SJSA1 (cell line): ENCODE results near the gene SDSL. TPM values are rescaled to one million over a fixed set of nuclear protein-coding genes. Genes with fewer than 3 reads are reported as not detected.

Experiments
- DNase-seq, 2 experiments: peaks; one replicate each; pipeline ENCODE4 v3.0.0-alpha.2; 2015 to 2020; ENCODE audit warnings: low spot score in 2 of 2, low read depth in 1 of 2
- H3K27ac ChIP-seq: fragments of 250-450 bp; sonication (Bioruptor Pico); 2 replicates; pipeline ENCODE4 v1.5.1; 2020; ENCODE audit warnings: mild to moderate bottlenecking, moderate library complexity
- H3K27me3 ChIP-seq: fragments of 250-450 bp; sonication (Bioruptor Pico); replicated peaks from 2 replicates; pipeline ENCODE4 v1.5.1; 2020; ENCODE audit warnings: mild to moderate bottlenecking, moderate library complexity
- H3K36me3 ChIP-seq: fragments of 250-450 bp; sonication (Bioruptor Pico); 2 replicates; pipeline ENCODE4 v1.5.1; 2020; ENCODE audit warnings: mild to moderate bottlenecking
- H3K4me1 ChIP-seq: fragments of 250-450 bp; sonication (Bioruptor Pico); replicated peaks from 2 replicates; pipeline ENCODE4 v1.6.1; 2021; ENCODE audit warnings: mild to moderate bottlenecking
- H3K4me3 ChIP-seq: fragments of 250-450 bp; sonication (Bioruptor Pico); 2 replicates; pipeline ENCODE4 v1.5.1; 2020; ENCODE audit warnings: mild to moderate bottlenecking
- H3K9me3 ChIP-seq: fragments of 250-450 bp; sonication (Bioruptor Pico); replicated peaks from 2 replicates; pipeline ENCODE4 v1.5.1; 2020; ENCODE audit warnings: mild to moderate bottlenecking
- total RNA-seq: library from RNA; depleted of rRNA; stranded (reverse); fragments of >200 nt; shearing (Covaris generic); gene quantifications from 2 replicates; pipeline ENCODE4 v1.2.3, GENCODE V29; 2014

The SDSL gene
- total RNA-seq, 1 experiment from 2014 or later, result 7.7 TPM

DNA sequence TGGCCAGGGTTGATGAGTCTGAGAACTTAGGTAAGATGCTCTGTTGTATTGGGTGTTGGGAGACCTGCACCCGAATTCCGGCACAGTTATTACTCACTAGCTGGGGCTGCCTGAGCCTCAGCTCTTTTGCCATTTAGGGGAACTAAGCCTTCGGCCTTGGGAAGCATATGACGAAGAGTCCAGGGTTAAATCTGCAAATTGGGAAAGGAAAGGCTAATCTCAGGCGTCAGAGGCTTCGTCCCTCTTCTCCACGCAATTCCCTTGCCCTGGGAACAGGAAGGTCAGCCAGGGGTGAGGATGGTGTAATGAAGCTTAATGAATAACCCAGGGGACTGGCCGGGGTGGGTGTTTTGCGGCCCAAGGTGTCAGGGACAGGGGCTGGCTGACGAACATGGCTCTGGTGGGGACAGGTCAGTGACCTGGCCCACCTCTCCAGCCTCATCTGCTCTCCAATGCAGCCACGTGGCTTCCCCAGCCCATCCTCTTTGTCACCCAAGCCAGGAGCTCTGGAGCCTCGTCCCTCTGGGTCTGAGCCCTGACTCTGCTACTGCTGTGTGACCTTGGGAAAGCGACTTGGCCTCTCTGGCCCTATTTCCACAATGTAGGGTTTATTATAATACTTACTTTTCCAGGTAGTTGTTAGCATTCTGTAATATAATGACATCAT lies 3.8 kb upstream of the SDSL start:
- no peaks in the 10 kb centered on the region for H3K36me3 ChIP-seq
- H3K27me3 ChIP-seq, result no peaks in the 10 kb centered on the region
- no peak for DNase-seq
- peaks cover 5% of the 10 kb centered on the region for H3K4me1 ChIP-seq
- no peak overlapping the region for H3K27ac ChIP-seq
- H3K9me3 ChIP-seq, result no peaks in the 10 kb centered on the region
- no peak overlapping the region for H3K4me3 ChIP-seq

DNA sequence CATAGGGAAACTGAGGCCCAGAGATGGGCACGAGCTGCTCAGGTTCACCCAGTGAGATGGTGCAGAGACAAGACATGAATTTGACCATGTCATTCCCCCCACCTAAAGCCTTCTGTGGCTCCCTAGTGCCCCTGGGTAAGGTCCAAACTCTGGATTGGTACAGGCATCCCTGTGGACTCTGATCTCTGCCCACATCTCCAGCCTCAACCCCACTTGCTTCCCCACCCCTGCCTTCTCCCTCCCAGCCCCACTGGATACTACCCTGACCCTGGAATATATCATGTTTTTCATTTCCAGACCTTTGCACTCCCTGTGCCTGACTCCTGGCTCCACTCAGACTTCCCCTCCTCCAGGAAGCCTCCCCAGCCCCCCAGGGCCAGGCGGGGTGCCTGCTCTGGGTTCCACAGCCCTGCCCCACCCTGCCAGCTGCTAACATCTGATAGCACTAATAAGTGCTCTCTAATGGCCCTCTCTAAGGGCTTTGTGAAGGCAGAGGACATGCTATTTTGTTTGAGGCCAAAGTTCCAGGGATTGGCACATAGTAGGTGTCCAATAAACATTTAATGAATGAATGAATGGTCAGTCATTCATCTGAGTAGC lies 1.1 kb upstream of the SDSL start:
- H3K9me3 ChIP-seq, result no peaks in the 10 kb centered on the region
- no peaks in the 10 kb centered on the region for H3K36me3 ChIP-seq
- no peaks in the 10 kb centered on the region for H3K27me3 ChIP-seq
- H3K27ac ChIP-seq, result no peak overlapping the region
- no peak overlapping the region for H3K4me3 ChIP-seq
- no peak for DNase-seq
- H3K4me1 ChIP-seq, result peaks cover 5% of the 10 kb centered on the region

DNA sequence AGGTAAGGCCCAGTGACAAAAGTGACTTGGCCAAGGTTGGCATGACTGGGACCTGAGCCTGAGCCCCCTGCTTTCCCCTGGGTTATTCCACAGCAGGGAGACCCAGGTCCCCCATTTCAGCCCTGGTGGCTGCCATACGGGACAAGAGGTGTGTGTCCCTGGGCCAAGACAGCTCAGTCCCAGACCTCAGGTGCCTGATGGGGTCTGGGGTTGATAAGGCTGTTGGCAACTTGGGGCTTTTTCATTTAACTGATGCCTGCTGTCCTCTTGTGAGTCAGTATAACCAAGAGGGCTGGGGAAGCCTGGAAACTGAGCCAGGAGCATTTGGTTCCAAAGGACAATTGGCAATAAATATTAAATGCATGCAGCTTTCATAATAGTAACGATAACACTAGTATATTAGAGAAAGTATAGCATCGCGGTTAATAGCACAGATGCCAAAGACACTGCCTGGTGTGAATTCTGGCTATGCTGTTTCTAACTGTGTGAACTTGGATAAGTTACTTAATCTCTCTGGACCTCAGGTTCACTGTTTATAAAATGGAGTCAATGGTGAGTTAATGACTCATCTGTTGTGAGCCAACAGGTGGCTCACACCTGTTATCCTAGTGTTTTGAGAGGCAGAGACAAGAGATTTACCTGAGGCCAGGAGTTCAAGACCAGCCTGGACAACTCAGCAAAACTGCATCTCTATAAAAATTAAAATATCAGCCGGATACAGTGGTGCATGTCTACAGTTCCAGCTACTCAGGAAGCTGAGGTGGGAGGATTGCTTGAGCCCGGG lies 898 bp downstream of the SDSL start:
- DNase-seq, result peak in 1 of 2 experiments; percentile 3
- Histone ChIP-seq H3K27me3 (no peaks in the 10 kb centered on the region), H3K4me1 (peaks cover 5% of the 10 kb centered on the region), H3K4me3 (peak overlapping the region; percentile 51), H3K36me3 (no peaks in the 10 kb centered on the region), H3K27ac (peak overlapping the region; percentile 63; the same call in 1 of the 2 replicates), H3K9me3 (no peaks in the 10 kb centered on the region)

- Histone ChIP-seq H3K36me3 (no peaks in the 10 kb centered on the region), H3K27me3 (no peaks in the 10 kb centered on the region), H3K9me3 (no peaks in the 10 kb centered on the region), H3K4me3 (no peak overlapping the region), H3K4me1 (peaks cover 5% of the 10 kb centered on the region), H3K27ac (no peak overlapping the region)
- no peak for DNase-seq
Observed at GRCh38 chr12:113424456-113424855, 2.3 kb downstream of the SDSL start.

GRCh38 chr12:113424915-113425823 lies 3.0 kb downstream of the SDSL start:
- no peaks in the 10 kb centered on the region for H3K27me3 ChIP-seq
- DNase-seq, result peak; percentile 46 to 56
- no peaks in the 10 kb centered on the region for H3K36me3 ChIP-seq
- no peak overlapping the region for H3K4me3 ChIP-seq
- no peaks in the 10 kb centered on the region for H3K9me3 ChIP-seq
- peaks cover 5% of the 10 kb centered on the region for H3K4me1 ChIP-seq
- no peak overlapping the region for H3K27ac ChIP-seq

- no peak for DNase-seq
- peaks cover 5% of the 10 kb centered on the region for H3K4me1 ChIP-seq
- H3K27ac ChIP-seq, result no peak overlapping the region
- H3K4me3 ChIP-seq, result no peak overlapping the region
- H3K9me3 ChIP-seq, result no peaks in the 10 kb centered on the region
- no peaks in the 10 kb centered on the region for H3K36me3 ChIP-seq
- H3K27me3 ChIP-seq, result no peaks in the 10 kb centered on the region
Observed at GRCh38 chr12:113425960-113426453, 3.8 kb downstream of the SDSL start.

- Histone ChIP-seq H3K9me3 (no peaks in the 10 kb centered on the region), H3K36me3 (no peaks in the 10 kb centered on the region), H3K4me3 (no peak overlapping the region), H3K27ac (no peak overlapping the region), H3K4me1 (peaks cover under 1% of the 10 kb centered on the region), H3K27me3 (no peaks in the 10 kb centered on the region)
- DNase-seq, result no peak
Observed at GRCh38 chr12:113427882-113428281, 5.7 kb downstream of the SDSL start.

DNA sequence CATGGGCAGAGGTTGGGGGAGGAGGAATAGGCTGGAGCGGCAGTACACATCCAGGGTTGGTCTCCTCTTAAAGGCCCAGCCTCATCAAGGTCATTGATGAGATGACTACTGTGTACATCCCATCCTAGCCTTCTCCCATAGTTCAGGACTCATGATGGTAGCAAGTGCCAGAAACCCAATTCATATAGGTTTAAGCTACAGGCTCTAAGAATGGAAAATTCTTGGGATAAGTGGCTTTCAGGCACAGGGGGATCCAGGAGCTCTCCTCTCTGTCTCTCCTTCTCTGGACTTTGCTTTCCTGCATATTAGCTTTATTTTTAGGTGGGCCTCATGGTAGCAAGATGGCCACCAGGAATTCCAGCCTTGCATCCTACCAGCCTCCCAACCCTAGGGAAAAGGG lies 6.3 kb downstream of the SDSL start:
- no peak overlapping the region for H3K27ac ChIP-seq
- no peaks in the 10 kb centered on the region for H3K4me1 ChIP-seq
- no peak for DNase-seq
- no peaks in the 10 kb centered on the region for H3K9me3 ChIP-seq
- H3K36me3 ChIP-seq, result no peaks in the 10 kb centered on the region
- no peaks in the 10 kb centered on the region for H3K27me3 ChIP-seq
- H3K4me3 ChIP-seq, result no peak overlapping the region

GRCh38 chr12:113432986-113433385 lies 10.8 kb downstream of the SDSL start:
- H3K9me3 ChIP-seq, result no peaks in the 10 kb centered on the region
- no peak overlapping the region for H3K4me3 ChIP-seq
- no peak overlapping the region for H3K27ac ChIP-seq
- no peaks in the 10 kb centered on the region for H3K4me1 ChIP-seq
- no peaks in the 10 kb centered on the region for H3K27me3 ChIP-seq
- DNase-seq, result no peak
- H3K36me3 ChIP-seq, result no peaks in the 10 kb centered on the region

DNA sequence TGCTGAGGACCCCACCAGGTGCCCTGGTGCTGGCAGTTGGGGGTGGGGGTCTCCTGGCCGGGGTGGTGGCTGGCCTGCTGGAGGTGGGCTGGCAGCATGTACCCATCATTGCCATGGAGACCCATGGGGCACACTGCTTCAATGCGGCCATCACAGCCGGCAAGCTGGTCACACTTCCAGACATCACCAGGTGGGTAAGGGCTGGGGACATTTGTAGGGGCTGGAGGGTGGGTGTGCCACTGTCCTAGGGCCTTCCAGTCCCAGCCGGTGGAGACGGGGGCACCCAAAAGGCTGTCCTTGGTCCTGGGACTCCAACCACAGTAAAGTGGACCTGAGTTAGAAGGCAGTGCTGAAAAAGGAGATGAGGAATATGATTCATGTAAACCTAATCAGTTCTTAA lies 13.2 kb downstream of the SDSL start:
- Histone ChIP-seq H3K9me3 (no peaks in the 10 kb centered on the region), H3K4me3 (no peak overlapping the region), H3K27me3 (no peaks in the 10 kb centered on the region), H3K4me1 (no peaks in the 10 kb centered on the region), H3K27ac (no peak overlapping the region), H3K36me3 (no peaks in the 10 kb centered on the region)
- DNase-seq, result no peak

DNA sequence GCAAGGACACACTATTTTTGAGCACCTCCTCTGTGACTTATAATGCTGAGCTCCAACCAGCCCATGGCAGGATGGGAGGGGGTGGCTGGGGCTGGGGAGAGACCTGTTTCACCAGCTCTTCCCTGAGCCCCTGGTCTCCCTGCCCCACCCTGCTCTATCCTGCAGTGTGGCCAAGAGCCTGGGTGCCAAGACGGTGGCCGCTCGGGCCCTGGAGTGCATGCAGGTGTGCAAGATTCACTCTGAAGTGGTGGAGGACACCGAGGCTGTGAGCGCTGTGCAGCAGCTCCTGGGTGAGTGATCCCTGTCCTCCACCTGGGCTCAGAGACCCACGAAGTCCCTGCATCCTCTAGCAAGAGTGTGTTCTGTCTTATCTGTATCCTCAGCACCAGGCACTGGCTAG lies 14.4 kb downstream of the SDSL start:
- DNase-seq, result no peak
- no peaks in the 10 kb centered on the region for H3K4me1 ChIP-seq
- no peaks in the 10 kb centered on the region; the same call in 1 of the 2 replicates for H3K27me3 ChIP-seq
- H3K36me3 ChIP-seq, result no peaks in the 10 kb centered on the region
- H3K4me3 ChIP-seq, result no peak overlapping the region
- H3K27ac ChIP-seq, result no peak overlapping the region
- no peaks in the 10 kb centered on the region for H3K9me3 ChIP-seq

GRCh38 chr12:113436993-113437728 lies 15.0 kb downstream of the SDSL start:
- no peaks in the 10 kb centered on the region; the same call in 1 of the 2 replicates for H3K27me3 ChIP-seq
- H3K9me3 ChIP-seq, result no peaks in the 10 kb centered on the region
- H3K36me3 ChIP-seq, result no peaks in the 10 kb centered on the region
- H3K4me3 ChIP-seq, result no peak overlapping the region
- DNase-seq, result no peak
- H3K27ac ChIP-seq, result no peak overlapping the region
- H3K4me1 ChIP-seq, result no peaks in the 10 kb centered on the region

GRCh38 chr12:113437729-113438100 lies 15.5 kb downstream of the SDSL start:
- Histone ChIP-seq H3K27me3 (no peaks in the 10 kb centered on the region; the same call in 1 of the 2 replicates), H3K4me3 (no peak overlapping the region), H3K9me3 (no peaks in the 10 kb centered on the region), H3K27ac (no peak overlapping the region), H3K4me1 (no peaks in the 10 kb centered on the region), H3K36me3 (no peaks in the 10 kb centered on the region)
- DNase-seq, result no peak
